ENCODE data around the gene SLF2.
A peak's percentile ranks its signal among the peaks of the same experiment; 100 is the strongest.

SLF2 gene

GRCh38 chr10:100909501-100910263 is 3.1 kb upstream of the SLF2 start:
- H2AFZ ChIP-seq (ENCODE audit: low read depth): no peak overlapping the region
- TF ChIP-seq, protein P1, sequence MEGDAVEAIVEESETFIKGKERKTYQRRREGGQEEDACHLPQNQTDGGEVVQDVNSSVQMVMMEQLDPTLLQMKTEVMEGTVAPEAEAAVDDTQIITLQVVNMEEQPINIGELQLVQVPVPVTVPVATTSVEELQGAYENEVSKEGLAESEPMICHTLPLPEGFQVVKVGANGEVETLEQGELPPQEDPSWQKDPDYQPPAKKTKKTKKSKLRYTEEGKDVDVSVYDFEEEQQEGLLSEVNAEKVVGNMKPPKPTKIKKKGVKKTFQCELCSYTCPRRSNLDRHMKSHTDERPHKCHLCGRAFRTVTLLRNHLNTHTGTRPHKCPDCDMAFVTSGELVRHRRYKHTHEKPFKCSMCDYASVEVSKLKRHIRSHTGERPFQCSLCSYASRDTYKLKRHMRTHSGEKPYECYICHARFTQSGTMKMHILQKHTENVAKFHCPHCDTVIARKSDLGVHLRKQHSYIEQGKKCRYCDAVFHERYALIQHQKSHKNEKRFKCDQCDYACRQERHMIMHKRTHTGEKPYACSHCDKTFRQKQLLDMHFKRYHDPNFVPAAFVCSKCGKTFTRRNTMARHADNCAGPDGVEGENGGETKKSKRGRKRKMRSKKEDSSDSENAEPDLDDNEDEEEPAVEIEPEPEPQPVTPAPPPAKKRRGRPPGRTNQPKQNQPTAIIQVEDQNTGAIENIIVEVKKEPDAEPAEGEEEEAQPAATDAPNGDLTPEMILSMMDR (conservative IDR thresholded peaks at IDR 0.05; ENCODE audit: low read depth, low read length): no peak
- H3K4me3 ChIP-seq (IDR thresholded peaks at IDR 0.05; ENCODE audit: insufficient read depth, low read depth, low read length): no peak overlapping the region
- peaks cover 14% of the 10 kb centered on the region for H3K79me2 ChIP-seq (ENCODE audit: insufficient read depth, low read depth)
- no peaks in the 10 kb centered on the region for H4K20me1 ChIP-seq (ENCODE audit: insufficient read depth)
- peaks cover 46% of the 10 kb centered on the region for H3K4me1 ChIP-seq (ENCODE audit: low read depth, poor library complexity, severe bottlenecking)
- H3K27me3 ChIP-seq (ENCODE audit: insufficient read depth, low read depth): peaks cover 8% of the 10 kb centered on the region; the same call in 1 of the 2 replicates
- no peak overlapping the region for H3K27ac ChIP-seq
- H3K36me3 ChIP-seq (ENCODE audit: insufficient read depth): no peaks in the 10 kb centered on the region
- no peak overlapping the region for H3K9ac ChIP-seq
- H3K4me2 ChIP-seq: no peak overlapping the region

DNA sequence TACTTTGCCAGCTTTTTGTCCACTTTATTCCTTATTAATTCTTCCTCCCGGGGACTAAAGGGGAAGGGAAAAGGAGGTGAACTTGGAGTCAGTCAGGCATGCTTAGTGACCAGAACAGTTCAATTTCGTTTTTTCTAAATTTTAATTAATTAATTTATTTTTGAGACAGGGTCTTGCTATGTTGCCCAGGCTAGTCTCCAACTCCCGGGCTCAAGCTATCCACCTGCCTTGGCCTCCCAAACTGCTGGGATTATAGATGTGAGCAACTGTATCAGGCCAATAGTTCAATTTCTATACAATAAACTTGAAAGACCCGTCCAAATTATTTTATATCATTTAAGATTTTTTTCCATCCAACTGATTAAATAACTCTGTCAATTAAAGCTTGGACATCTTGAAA is 1.3 kb upstream of the SLF2 start:
- H3K4me1 ChIP-seq (ENCODE audit: low read depth, poor library complexity, severe bottlenecking): peaks cover 43% of the 10 kb centered on the region
- TF ChIP-seq, protein P1 (conservative IDR thresholded peaks at IDR 0.05; ENCODE audit: low read depth, low read length): no peak
- no peak overlapping the region; the same call in 1 of the 2 replicates for H2AFZ ChIP-seq (ENCODE audit: low read depth)
- H4K20me1 ChIP-seq (ENCODE audit: insufficient read depth): no peaks in the 10 kb centered on the region
- peak overlapping the region; percentile 86 for H3K4me2 ChIP-seq
- H3K36me3 ChIP-seq (ENCODE audit: insufficient read depth): no peaks in the 10 kb centered on the region
- no peak overlapping the region for H3K27ac ChIP-seq
- peaks cover 7% of the 10 kb centered on the region; the same call in 1 of the 2 replicates for H3K27me3 ChIP-seq (ENCODE audit: insufficient read depth, low read depth)
- H3K79me2 ChIP-seq (ENCODE audit: insufficient read depth, low read depth): peaks cover 24% of the 10 kb centered on the region
- H3K4me3 ChIP-seq (IDR thresholded peaks at IDR 0.05; ENCODE audit: insufficient read depth, low read depth, low read length): no peak overlapping the region
- no peak overlapping the region for H3K9ac ChIP-seq

DNA sequence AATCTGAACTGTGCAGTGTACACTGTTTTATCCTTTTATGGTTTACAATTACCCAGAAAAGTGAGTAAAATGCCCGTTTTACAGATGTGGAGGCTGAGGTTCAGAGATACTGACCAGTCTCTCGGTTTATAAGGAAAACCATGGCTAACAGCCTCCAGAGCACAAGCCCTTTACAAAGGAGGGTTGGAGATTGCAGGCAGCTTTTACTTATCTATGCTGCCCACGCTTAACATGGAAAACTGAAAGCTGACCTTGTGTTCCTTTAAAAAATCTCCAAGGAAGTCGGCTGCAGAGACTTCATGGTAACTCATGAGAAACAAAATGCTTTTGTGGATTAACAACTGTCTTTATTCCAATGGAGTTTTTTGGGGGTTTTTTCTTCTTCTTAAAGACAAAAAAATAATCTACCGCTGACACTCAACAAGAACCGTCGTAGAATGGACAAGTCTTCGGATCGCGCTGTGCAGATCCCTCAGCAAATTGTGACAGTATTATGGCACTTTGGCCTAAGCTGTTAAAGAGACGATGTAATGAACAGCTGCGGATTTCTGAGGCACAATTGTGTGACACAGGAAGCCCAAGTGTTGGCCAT is 654 bp upstream of the SLF2 start:
- Histone ChIP-seq H4K20me1 (ENCODE audit: insufficient read depth) (no peaks in the 10 kb centered on the region), H3K27me3 (ENCODE audit: insufficient read depth, low read depth) (peaks cover 7% of the 10 kb centered on the region; the same call in 1 of the 2 replicates), H3K9ac (peak overlapping the region; percentile 47; the same call in 1 of the 2 replicates), H3K36me3 (ENCODE audit: insufficient read depth) (no peaks in the 10 kb centered on the region), H3K27ac (peak overlapping the region; percentile 35; the same call in 1 of the 2 replicates), H3K79me2 (ENCODE audit: insufficient read depth, low read depth) (peaks cover 24% of the 10 kb centered on the region), H3K4me2 (peak overlapping the region; percentile 86), H2AFZ (ENCODE audit: low read depth) (peak overlapping the region; percentile 97), H3K4me3 (IDR thresholded peaks at IDR 0.05; ENCODE audit: insufficient read depth, low read depth, low read length) (no peak overlapping the region), H3K4me1 (ENCODE audit: low read depth, poor library complexity, severe bottlenecking) (peaks cover 39% of the 10 kb centered on the region)
- TF ChIP-seq, protein P1 (conservative IDR thresholded peaks at IDR 0.05; ENCODE audit: low read depth, low read length): no peak

GRCh38 chr10:100913470-100913865 is 705 bp downstream of the SLF2 start:
- no peaks in the 10 kb centered on the region for H3K36me3 ChIP-seq (ENCODE audit: insufficient read depth)
- peaks cover 24% of the 10 kb centered on the region for H3K79me2 ChIP-seq (ENCODE audit: insufficient read depth, low read depth)
- no peak overlapping the region for H3K9ac ChIP-seq
- H2AFZ ChIP-seq (ENCODE audit: low read depth): no peak overlapping the region
- H3K4me2 ChIP-seq: peak overlapping the region; percentile 70
- H3K4me3 ChIP-seq (IDR thresholded peaks at IDR 0.05; ENCODE audit: insufficient read depth, low read depth, low read length): no peak overlapping the region
- H3K27ac ChIP-seq: no peak overlapping the region
- H3K4me1 ChIP-seq (ENCODE audit: low read depth, poor library complexity, severe bottlenecking): peaks cover 34% of the 10 kb centered on the region
- no peaks in the 10 kb centered on the region for H4K20me1 ChIP-seq (ENCODE audit: insufficient read depth)
- no peaks in the 10 kb centered on the region; the same call in 1 of the 2 replicates for H3K27me3 ChIP-seq (ENCODE audit: insufficient read depth, low read depth)
- TF ChIP-seq, protein P1 (conservative IDR thresholded peaks at IDR 0.05; ENCODE audit: low read depth, low read length): no peak
